Stimulated activated CD4-positive, alpha-beta T cell treated with anti-CD3 and anti-CD28 coated beads, Interleukin-4, amount 100 ng/mL, for 4 hours (primary cell): ENCODE data around the gene ARID1A.

ENCODE experiments used
- DNase-seq, 2 experiments: peaks; one replicate each; pipeline ENCODE4 v3.0.0-alpha.2; 2020

ARID1A gene

GRCh38 chr1:26728645-26729044 is 32.8 kb downstream of the ARID1A start:
- no peak for DNase-seq

- DNase-seq: no peak
Observed at GRCh38 chr1:26729633-26730032, 33.8 kb downstream of the ARID1A start.

DNA sequence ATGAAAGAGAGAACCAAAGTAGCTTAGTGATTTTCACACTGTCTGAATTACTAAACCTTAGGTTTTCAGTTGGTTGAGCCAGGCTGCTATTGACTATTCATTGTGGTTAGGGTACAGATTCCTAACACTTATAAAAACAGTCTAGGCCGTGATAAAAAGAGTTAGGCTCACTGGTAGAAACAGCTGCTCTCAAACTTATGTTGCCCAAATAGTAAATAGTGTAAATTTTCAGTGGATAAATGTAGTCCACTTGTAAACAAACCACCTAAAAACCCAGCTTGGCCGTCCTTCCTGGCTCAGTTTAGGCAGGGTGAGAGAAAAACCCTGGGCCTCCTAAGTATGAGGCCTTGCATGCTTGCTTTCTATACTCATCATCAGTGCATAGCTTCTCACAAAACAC is 34.9 kb downstream of the ARID1A start:
- no peak for DNase-seq

GRCh38 chr1:26731233-26731902 is 35.6 kb downstream of the ARID1A start:
- no peak for DNase-seq

DNA sequence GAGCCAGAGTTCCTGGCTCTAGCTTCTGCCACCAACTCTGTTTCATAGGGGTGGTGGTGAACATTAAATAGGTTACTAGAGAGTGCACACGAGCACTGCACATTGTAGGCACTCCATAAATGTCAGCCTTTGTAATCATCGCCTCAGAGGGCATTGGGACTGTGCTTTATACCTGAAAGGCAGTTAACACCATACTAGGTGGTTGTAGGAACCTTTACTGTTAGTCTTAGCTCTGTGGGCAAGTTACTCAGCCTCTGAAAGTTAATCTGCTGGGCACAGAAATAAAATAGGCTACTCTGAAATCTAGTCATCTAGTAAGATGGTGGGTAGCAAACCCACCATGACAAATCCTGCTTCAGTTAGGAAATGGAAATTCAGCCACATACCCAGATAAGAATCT is 37.6 kb downstream of the ARID1A start:
- no peak for DNase-seq

DNA sequence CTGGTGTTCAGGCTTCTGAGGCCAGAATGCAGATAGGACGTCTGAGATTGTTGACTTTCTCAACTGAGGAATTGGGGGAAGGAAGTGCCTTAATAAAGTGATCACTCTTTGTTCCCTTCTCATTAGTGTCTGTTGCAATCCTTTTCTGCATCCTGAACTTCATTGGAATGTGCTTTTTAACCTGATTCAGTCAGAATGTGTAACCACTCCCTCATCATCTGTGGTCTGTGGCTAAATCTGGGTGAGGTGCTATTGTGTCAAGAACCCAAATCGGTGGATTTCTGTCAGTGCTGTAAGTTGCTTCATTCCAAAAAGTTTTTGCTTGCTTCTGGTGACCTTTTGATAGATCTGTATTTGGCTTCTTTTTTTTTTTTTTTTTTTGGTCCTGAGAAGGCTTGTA is 38.2 kb downstream of the ARID1A start:
- no peak for DNase-seq

DNA sequence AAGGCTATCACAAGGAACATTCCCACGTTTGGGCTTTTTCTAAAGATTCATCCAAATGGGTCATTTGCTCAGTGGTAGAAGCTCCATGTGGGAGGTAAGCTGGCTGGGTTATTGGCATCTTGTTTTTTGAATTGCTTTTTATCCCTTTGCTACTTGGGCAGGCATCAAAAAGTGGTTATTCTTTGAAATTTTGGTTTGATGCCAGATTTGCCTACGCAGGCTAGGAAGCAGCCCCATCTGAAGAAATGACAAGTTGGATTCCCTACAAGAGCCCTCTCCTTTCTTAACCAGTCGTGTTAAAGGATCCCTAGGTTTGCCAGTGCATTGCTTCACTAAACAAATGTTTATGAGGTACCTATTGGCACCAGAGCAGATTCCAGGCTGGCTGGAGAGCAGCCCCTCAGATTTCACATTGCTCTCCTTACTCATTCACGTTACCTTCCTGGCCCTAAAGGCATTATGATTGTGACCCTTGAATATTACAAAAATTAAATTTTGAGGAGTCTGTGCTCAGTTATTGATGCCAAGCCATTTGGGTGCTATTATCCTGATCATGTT is 38.8 kb downstream of the ARID1A start:
- DNase-seq: no peak

- peak in 1 of 2 experiments; percentile 29 for DNase-seq
Observed at GRCh38 chr1:26739329-26739914, 43.6 kb downstream of the ARID1A start.

DNA sequence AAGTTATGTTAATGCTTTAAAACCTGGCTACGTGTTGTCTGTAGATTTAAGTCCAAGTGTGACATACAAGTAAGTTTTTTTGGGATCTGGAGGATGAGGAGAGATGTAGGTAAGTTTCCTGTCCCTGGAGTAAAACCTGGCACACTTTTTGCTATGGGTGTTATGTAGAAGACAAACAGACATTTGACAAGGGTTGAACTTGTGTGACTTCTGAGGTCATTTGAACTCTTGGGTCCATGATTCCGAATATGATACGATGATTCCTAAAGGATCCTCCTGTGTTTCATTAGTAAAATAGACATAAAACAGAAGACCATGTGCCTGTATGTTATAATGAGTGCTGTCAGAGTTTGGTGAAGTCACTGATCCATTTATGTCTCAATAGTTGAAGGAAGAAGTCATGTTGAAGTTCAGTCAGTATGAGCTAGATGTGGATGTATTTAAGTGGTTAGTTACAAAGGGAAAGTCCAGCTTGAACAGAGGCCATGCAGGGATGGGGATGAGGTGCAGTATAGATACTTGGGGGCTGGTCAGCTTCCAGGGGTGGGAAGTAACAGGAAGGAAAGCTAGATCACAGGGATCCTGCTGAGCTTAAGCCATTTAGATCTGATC is 44.3 kb downstream of the ARID1A start:
- DNase-seq: no peak

GRCh38 chr1:26740952-26741351 is 45.1 kb downstream of the ARID1A start:
- no peak for DNase-seq

DNA sequence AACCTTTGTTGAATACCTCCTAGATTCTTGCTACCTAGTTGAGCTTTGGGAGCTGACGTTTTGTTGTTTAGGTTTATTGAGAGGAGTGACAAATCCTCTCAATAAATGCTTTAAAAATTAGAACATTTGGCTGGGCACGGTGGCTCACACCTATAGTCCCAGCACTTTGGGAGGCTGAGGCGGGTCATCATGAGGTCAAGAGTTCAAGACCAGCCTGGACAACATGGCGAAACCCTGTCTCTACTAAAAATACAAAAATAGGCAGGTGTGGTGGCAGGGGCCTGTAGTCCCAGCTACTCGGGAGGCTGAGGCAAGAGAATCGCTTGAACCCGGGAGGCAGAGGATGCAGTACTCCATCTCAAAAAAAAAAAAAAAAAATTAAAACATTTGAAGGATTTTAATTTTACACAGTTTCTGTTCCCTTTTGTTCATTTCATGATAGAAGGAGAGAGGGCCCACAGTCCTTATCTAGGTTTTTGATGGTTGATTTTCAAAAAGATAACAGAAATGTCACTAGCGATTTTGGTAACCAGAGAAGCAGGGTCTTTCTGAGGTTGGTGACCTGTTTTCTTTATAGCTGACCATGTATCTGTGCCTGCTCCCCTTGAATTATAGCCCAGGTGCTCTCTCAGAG is 47.7 kb downstream of the ARID1A start:
- no peak for DNase-seq

DNA sequence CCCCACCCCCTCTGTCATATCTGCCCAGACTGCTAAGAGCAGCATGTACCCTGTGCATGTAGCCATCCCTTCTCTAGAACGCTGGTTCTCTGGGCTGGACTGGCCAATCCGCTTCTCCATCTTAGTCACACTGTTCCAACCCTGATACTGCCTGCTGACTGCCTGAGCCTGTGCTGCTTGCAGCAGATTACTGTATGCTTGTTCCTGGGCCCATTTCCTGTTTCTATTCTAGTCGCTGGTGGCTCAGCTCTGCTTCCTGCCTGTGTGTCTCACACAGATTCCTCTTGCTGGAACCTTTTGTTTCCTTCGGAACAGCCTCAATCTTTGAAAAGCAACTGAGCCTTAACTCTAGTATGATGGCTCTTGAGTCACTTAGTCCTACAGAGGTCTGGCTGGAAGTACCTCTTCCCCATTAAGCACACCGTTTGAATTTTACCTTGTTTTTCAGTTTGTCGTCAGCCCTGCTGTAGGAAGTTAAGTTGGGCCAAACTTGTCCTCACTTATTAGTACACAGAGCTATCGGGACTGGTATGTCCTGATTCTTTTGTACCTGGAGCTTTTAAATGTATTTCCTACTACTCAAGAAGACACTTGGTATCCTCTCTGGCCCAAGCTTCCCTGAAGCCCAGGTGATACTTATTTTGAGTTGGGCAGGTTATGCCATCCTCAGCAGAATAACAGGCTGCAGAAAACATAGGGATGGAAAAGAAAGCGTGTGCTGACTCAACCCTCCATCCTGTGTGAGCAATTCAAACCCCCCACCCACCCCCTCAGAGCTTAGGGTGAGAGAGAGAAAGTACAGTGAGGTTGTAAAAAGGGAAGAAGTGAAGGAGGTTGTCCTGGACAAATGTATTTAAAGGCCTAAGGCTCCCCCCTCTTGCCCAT is 48.5 kb downstream of the ARID1A start:
- peak; percentile 54 to 88 for DNase-seq

- DNase-seq: no peak
Observed at GRCh38 chr1:26745191-26745590, 49.4 kb downstream of the ARID1A start.

GRCh38 chr1:26747048-26747447 is 51.2 kb downstream of the ARID1A start:
- no peak for DNase-seq

DNA sequence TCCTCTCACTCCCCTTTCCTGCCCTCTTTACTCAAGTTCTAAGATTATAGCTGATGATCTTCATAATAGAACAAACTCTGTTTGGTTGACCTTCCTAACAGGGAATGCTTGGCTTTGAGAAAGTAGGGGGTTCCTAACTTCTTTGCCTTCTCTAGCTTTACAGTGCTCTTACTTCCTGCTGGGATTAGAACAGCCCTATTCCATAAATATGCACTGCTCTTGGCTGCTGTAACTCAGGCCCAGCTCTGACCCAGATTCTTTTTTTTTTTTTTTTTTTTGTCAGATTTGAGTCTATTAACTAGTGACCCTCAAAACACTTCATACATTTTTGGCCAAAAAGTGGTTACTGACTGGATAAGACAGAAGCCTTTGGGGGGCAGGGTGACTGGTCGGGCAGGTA is 52.5 kb downstream of the ARID1A start:
- no peak for DNase-seq

GRCh38 chr1:26749458-26749857 is 53.6 kb downstream of the ARID1A start:
- no peak for DNase-seq

GRCh38 chr1:26750428-26750827 is 54.6 kb downstream of the ARID1A start:
- DNase-seq: no peak

GRCh38 chr1:26752519-26752918 is 56.7 kb downstream of the ARID1A start:
- no peak for DNase-seq

- DNase-seq: no peak
Observed at GRCh38 chr1:26754086-26754874, 58.5 kb downstream of the ARID1A start.

GRCh38 chr1:26758358-26758757 is 62.5 kb downstream of the ARID1A start:
- no peak for DNase-seq

DNA sequence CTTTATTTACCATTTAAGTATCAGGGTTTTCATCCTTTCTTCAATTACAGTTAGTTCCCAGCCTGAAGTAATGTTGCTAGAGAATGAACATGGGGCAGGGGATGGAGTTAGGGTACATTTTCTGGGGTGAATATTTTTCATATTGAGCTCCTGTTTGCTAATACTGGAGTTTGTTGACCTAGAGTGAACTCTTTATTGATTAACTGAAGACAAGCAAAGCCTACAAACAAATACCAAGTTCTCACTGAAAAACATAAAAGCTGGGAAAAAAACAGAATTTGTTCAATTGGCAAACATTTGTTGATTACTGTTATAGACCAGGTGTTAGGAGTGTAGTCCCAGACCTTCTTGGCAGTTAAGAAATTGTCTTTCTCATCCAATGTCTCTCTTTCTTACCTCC is 63.7 kb downstream of the ARID1A start:
- DNase-seq: no peak

- DNase-seq: no peak
Observed at GRCh38 chr1:26761217-26761616, 65.4 kb downstream of the ARID1A start.
